GM10266 (cell line): Measurements from ENCODE around the gene TSPYL4.

ENCODE experiments used
- DNase-seq: peaks from one replicate; pipeline ENCODE4 v3.0.0; 2012; ENCODE audit errors: extremely low spot score
- TF ChIP-seq, protein P1 (sequence below): IDR thresholded peaks from 2 replicates; pipeline ENCODE4 v1.5.1; 2012; ENCODE audit warnings: mild to moderate bottlenecking, low read depth; ENCODE audit not compliant: control insufficient read depth, insufficient read depth; ENCODE audit errors: missing control alignments

The TSPYL4 gene

DNA sequence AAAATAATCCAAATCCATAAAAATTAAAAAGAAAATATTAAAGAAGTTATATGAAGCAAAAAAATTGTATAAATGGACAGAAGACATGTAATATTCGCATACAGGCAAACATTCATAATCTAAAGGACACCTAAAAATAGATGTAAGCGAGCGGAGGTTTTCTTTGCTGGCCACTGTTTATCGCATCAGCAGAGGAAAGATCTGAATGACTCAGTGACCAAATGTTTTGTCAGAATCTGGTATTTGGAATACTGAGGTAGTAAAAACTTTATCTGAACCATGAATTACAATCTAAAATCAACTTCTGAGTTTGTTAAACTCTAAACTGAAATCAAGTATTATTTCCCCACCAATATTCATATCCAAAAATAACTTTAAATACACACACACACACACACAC, 7.8 kb downstream of the TSPYL4 start:
- TF ChIP-seq, protein P1, sequence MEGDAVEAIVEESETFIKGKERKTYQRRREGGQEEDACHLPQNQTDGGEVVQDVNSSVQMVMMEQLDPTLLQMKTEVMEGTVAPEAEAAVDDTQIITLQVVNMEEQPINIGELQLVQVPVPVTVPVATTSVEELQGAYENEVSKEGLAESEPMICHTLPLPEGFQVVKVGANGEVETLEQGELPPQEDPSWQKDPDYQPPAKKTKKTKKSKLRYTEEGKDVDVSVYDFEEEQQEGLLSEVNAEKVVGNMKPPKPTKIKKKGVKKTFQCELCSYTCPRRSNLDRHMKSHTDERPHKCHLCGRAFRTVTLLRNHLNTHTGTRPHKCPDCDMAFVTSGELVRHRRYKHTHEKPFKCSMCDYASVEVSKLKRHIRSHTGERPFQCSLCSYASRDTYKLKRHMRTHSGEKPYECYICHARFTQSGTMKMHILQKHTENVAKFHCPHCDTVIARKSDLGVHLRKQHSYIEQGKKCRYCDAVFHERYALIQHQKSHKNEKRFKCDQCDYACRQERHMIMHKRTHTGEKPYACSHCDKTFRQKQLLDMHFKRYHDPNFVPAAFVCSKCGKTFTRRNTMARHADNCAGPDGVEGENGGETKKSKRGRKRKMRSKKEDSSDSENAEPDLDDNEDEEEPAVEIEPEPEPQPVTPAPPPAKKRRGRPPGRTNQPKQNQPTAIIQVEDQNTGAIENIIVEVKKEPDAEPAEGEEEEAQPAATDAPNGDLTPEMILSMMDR: no peak
- no peak for DNase-seq

DNA sequence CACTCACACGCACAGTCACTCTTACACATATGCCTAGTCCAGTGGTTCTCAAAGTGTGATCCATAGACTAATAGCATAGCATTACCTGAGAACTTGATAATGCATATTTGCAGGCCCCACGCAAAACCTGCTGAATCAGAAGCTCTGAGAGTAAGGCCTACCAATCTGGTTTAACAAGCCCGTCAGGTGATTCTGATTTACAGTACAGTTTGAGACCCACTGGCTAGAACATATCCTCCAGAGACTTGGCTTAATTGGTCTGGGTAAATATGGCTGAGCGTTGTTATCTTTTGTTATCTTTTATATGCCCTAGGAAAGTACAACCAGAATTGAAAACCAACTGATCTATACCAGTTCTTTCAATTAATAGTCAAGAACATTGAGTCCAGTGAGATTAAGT, 9.6 kb downstream of the TSPYL4 start:
- no peak for DNase-seq
- TF ChIP-seq, protein P1: no peak

DNA sequence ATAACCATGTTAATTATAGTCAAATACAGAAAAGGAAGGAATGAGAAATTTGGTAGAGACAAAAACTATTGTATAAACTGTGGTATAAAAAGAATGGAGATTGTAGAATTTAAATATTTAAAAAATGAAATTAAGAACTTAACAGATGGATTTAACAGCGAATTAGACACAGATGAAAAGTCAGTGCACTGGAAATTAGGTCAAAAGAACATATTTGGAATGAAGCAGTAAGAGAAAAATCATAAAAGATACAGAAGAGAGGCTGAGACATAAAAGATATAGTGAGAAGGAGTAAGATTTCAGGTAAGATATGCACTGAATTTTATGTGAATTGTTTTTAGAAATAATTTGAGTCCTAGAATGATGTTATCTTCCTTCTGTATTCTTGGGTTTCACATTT, 14.0 kb downstream of the TSPYL4 start:
- DNase-seq: no peak
- TF ChIP-seq, protein P1: no peak

DNA sequence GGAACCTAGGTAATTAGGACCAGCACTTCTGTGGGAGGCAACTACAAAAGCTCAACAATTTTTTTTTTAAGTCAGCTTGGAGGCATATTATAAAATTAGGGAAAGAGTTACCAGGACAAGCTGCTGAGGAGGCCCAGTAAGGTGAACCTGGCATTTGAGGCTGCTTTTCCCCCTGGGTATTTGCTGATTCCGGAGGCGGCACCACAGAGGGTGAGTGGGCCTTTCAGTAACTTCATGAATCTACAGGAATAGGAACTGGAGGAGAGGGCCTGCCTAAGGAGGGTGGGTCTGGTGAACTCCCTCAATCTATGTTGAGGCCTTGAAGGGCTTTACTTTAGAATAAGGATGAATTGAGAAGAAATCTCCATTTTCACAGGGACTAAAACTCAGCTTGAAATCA, 14.6 kb downstream of the TSPYL4 start:
- DNase-seq: no peak
- TF ChIP-seq, protein P1: no peak

DNA sequence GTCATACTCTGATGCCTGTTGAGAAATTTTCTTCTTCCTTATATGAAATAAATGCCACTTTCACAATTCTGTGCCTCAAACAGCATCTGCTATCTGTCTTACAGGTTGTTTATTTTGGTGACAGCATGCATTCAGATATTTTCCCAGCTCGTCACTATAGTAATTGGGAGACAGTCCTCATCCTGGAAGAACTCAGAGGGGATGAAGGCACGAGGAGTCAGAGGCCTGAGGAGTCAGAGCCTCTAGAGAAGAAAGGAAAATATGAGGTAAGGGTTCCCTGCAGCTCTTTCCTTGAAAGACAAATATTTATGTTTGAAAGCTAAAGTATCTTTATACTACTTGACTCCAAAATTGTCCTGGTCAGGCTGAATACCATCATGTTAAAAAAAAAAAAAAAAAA, 15.8 kb downstream of the TSPYL4 start:
- DNase-seq: no peak
- TF ChIP-seq, protein P1: no peak

DNA sequence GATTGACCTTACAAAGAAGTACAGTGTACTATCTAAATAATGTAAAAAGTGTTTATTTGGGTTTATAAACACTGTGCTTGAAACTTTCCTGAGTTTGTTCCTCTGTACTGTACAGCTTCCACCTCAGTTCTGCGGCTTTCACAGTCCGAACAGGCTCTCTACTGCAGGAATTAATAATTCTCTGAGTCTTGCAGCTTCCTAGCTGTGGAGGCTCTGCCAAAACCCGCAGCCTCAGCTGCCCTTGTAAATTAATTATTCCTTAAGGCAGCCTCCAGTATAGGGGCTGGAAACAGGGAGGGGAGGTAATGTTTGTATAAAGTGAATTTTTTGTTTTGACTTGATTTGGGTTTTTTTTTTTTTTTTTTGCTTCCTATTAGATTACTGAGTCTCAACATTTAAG, 19.2 kb downstream of the TSPYL4 start:
- DNase-seq: no peak
- TF ChIP-seq, protein P1: no peak

DNA sequence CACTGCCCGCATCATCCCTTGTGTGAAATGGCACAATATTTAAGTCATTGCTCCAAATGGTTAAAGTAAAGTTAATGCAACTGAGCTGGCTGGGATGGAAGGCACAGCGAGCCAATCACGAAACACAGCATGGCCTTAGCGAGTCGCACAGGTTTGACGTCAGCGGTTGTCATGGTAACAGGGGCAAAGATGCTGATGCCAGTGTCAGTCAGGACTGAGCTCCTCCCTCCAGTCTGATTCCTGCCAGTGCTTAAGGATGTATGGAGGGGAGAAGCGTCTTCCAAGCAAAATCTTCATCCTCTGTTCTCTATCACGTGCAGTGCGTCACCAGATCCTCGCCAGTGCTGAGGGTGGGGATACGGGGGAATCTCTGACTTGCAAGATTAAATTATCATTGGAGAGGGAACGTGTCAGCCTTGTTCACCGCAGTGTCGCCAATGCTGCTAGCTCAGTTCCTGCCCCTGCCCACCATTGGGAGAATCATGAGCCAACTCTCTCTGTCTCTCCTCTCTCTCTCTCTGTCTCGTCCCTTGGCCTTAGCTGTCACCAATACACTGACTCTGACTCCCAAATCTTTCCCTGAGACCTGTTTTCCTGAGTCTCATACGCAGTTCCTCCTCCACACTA, 24.5 kb downstream of the TSPYL4 start:
- DNase-seq: no peak
- TF ChIP-seq, protein P1: no peak
